ENCODE data around the gene ST3GAL3.

The ST3GAL3 gene

DNA sequence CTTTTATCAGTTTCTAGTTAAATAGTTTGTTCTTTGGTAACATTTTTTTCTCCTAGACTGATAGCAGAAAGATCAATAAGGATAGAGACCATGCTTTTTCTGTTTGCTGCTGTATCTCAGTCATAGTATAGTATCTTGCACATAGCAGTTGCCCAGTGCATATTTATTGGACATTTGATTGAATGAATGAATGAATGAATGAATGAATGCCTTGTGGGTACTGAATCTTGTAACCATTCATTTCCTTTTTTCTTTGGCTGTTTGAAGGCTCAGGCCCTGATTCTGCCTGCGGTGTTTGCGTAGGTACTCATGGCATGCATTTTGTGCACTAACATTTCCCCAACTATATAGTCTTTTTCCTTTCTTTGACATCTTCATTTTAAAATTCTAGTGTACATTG, 83.9 kb downstream of the ST3GAL3 start:
- no peak for DNase-seq

DNA sequence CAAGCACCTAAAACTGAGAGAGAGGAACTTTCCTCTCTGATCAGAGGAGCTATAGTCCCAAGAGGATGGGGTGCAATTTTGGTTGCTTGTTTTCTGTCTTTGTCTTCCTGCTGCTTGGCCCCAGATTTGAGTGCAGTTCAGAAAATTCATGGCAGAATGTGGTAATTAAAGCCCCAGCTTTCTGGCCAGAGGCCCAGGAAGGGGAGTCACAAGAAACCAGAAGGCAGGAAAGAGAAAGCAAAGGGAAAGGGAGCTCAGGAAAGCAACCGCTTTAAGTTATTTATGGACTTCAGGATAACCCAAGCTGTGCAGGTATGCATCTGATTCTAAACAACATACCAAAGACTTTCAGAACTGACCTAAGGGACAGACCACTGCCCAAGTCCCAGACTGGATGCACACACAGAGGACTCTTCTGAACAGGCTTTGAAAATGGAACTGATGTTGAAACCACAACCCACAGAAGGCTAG, 88.8 kb downstream of the ST3GAL3 start:
- DNase-seq = peak; percentile 9

DNA sequence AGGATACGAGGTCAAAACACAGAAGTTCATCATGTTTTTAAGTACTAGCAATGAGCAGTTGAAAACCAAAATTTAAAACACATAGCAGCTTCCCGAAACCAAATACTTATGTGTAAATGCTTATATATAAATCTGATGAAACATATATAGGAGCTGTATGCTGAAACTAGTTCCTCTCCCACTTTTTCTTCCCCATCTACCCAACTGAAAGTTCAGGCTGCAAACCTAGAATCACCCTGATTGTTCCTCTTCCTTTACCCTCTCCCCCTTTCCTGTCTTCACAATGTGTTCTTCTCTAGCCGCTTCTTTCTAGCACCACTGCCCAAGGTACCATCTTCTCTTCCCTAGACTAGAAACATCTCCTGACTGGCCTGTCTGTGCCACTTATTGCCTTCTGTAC, 90.6 kb downstream of the ST3GAL3 start:
- no peak for DNase-seq

DNA sequence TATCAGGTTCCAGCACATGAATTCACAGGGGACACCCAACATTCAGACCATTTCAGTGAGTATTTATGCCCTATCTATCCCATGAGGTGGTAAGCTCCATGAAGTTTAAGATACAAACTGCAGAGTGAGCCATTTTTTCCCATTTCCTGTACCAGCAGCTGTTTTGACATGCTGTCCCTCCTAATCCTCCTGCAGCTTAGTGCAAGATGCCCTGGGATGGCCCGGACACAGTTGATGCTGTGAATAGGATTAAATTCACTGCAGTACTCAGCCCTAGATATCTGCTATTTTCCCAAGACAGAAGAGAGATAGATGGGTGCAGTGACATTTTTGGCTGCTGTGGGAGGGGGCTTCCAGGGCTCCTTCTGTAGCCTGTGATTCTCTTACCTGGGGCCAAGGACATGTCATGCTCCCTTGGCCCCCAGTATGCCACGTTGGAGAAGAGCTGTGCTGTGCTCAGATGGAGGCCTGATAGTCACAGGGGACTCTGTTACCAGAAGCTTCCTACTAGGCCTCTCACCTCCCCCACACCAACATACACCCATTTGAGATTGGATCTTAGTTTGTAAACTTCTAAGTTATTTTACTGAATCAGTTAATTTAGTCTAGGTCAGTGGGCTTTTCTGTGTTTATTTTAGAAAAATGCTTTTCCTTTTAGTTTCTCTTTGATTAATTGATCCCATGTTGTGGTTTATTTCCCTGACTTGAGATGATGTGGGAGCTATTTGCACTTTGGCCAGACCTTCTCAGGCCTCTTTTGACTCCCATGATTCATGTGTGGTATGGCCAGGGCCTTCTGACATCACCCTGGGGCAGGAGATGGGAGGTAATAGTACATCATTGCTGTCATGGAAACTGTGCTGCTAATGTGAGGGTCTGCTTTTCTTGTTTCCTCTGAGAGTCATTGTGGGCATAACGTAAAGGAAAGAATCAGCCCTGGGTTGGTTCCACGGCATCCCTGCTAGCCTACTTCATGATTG, 92.6 kb downstream of the ST3GAL3 start:
- no peak for DNase-seq

DNA sequence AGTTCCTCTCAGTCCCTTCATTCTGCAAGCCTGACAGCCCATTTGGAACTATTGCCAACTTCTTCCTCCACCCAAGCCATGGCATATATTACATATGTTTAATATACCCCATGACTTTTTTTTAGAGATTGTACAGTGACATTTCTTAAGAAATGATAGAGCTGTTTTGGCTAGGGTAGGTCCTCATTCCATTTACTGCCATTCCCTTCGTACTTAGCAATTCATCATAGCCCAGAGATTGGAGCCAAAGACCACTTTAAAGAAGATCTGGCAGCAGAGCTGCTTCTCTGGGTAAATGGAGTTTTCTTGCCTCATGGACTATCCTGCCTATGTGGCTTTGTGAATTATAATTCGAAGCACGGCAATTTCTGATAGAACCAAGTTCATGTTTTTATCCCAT, 93.4 kb downstream of the ST3GAL3 start:
- no peak for DNase-seq

DNA sequence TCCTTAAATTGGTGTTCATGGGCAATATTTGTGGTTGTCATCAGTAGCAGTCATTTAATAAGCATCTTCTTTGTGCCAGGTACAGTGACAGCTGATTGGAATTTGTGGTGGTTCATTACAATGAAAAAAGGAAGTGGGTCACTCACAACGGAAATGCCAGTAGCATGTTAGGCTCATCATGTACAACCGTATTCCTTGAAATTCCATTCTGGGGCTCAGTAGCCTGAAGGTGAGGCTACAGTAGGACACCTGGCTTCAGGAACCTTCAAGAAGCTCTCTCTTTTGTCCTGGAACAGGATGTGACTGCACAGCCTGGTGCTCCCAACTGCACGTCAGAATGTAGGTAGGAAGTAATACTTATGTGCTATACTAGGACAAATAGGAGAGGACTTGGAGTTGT, 93.9 kb downstream of the ST3GAL3 start:
- no peak for DNase-seq

DNA sequence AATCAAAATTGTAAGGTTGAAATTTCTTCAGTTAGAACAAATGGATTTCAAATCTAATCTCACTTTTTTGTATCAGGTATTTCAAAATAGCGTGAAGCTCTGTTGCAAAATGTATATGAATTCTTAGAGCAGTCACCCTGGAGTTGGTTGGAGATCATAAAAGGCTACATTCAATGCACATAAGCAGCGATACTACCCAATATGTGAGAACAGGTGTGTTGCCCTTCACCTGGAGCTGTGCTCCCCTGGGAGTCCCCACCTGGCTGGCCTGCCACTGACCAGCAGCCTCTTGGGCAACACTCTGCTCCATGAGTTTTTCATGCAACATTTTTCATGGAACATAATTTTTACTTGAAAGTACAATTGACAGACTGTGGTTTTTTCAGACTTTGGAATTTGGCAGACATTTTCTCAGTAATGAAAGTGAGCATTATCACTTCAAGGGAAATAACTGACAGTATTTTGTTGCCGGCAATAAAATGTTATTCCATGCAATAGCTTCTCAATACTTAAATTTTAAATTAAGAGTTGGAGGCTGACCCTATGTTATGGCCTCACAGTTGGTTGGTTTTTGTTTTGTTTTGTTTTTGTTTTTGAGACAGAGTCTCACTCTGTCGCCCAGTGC, 95.1 kb downstream of the ST3GAL3 start:
- DNase-seq = peak; percentile 3

DNA sequence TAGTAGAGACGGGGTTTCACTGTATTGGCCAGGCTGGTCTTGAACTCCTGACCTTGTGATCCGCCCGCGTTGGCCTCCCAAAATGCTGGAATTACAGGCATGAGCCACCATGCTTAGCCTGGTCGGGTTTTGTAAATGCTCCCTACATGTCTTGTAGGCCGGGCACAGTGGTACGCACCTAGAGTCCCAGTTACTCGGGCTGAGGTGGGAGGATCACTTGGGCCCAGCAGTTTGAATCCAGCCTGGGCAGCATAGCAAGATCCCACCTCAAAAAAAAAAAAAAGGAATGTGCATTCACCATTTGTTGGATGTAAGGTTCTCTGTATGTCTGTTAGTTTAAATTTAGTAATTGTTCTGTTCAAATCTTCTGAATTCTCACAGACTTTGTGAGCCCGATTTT, 95.8 kb downstream of the ST3GAL3 start:
- DNase-seq = no peak

DNA sequence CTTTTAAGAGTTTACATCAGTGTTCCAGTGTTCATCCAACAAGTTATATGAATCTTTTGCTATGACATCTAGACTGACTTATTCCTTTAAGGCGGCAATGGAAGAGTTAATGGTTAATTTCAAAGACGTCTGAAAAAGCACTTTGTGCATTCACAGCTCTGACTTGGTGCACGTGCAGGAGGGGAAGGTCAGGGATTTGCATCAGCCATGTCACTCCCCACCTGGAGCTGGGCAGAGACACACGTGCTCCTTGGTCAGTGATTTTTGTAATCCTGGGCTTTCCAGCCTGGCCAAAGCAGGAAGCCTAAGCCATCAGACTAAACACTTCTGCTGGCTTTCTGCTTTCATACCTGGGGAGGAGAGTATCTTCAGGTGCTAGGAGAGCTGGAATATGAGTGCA, 96.3 kb downstream of the ST3GAL3 start:
- DNase-seq = no peak

DNA sequence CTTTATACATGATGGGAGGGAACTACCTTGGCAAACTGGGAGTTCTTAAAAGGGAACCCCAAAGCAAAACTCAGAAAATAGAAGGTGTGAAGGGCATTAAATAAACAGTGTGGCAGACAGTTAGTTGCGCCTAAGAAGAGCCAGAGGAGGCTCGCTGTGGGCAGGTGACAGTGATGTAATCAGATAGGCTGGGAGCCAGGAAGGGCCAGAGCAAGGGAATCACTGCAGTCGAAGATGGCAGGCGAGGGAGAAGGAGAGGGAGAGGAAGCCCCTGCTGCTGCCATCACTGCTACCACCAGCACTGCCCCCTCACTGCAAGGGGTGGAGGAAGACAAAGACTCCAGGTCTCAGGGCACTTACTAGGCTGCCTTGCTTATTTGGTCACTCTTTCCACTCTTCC, 97.2 kb downstream of the ST3GAL3 start:
- no peak for DNase-seq

DNA sequence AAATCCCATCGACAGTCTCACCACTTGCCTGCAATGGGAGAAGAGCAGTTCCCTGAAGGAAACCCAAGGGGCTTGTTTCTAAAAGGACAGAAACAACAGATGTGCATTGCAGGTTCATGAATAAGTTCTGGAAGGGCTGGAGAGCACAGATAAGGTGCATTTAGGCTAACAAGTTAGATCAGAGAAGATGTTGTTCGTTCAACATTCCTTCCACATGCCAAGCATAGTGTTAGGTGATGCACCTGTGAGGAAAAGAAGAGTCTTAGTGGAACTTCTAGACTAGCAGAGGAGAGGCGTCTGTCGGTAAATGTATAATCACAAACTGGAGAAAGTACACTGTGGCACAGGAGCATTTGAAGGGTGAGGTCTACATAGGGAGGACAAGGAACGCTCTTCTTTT, 98.0 kb downstream of the ST3GAL3 start:
- no peak for DNase-seq

DNA sequence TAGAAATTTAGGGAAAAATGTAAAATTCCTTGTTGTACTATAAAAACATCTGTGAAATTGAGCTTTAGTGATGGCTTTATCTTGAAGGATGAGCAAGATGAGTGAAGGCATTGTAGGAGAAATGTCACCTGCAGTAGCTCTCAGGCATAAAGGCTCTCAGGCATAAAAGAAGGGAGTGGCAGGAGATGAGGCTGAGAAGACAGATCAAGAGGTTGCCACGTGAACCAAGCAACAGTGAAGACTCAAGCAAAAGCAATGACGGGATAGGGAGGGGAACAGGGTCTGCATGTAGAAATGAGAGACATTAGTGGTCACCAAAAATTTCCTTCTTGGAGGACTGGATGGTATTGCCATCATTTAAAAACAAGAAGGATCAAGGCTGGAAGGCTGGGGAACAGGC, 98.8 kb downstream of the ST3GAL3 start:
- no peak for DNase-seq

DNA sequence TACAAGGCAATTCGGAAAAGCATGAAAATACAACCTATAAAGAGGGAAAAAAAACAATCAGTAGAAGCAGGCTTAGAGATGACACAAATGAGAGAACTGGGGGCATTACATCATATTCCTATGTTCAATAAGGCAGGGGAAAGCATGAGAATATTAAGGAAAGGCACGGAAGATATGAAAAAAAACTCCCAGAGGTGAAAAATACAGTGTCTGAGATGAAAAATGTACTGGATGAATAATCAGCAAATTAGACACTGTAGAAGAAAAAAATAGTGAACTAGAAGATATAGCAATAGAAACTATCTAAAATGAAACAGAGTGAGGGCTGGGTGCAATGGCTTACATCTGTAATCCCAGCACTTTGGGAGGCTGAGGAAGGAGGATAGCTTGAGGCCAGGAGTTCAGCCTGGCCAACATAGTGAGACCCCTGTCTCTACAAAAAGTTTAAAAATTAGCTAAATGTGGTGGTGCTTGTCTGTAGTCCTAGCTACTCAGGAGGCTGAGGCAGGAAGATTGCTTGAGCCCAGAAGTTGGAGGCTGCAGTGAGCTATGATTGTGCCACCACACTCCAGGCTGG, 101.8 kb downstream of the ST3GAL3 start:
- no peak for DNase-seq

DNA sequence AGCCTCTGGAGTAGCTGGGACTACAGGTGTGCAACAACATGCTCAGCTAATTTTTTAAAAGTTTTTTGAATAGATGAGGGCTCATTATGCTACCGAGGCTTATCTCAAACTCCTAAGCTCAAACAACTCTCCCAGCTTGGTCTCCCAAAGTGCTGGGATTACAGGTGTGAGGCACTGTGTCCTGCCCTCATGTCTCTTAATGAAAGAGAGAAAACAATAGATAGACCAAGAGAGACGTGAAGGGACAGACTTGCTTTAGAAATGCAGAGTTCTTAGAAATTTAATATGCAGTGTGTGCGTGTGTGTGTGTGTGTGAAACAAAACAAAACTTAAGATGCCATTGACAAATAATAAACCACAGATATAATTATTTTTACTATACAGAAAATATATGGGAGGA, 105.2 kb downstream of the ST3GAL3 start:
- no peak for DNase-seq

DNA sequence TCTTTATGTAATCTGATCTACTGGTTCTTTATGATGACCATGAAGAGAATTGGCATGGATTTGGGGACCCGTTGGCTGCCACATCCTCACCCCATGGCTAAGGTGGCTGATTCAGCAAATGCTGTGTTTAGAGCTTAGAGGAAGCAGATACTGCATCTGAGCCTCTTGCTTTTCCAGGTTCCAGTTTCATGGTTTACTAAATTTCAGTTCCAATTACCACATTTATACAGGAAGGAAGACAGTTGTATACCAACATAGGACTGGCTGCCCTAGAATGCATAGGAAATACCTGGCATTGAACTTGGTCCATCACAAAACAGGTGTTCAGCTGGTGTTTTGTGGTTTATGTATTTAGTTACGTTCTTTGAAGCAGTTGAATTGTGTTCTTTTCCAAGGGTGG, 107.1 kb downstream of the ST3GAL3 start:
- no peak for DNase-seq

DNA sequence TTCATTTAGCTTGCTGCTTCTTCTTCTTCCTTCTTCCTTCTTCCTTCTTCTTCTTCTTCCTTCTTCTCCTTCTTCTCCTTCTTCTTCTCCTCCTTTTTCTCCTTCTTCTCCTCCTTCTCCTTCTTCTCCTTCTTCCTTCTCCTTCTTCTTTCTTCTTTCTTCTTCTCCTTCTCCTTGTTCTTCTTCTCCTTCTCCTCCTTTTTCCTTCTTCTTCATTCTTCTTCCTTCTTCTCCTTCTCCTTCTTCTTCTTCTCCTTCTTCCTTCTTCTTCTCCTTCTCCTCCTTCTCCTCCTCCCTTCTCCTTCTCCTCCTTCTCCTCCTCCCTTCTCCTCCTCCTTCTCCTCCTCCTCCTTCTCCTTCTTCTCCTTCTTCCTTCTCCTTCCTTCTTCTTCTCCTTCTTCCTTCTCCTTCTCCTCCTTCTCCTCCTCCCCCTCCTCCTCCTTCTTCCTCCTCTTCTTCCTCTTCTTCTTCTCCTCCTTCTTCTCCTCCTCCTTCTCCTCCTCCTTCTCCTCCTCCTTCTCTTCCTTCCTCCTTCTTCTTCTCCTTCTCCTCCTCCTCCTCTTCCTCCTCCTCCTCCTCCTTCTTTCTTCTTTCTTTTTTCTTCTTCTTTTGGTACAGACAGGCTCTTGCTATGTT, 110.1 kb downstream of the ST3GAL3 start:
- no peak for DNase-seq

DNA sequence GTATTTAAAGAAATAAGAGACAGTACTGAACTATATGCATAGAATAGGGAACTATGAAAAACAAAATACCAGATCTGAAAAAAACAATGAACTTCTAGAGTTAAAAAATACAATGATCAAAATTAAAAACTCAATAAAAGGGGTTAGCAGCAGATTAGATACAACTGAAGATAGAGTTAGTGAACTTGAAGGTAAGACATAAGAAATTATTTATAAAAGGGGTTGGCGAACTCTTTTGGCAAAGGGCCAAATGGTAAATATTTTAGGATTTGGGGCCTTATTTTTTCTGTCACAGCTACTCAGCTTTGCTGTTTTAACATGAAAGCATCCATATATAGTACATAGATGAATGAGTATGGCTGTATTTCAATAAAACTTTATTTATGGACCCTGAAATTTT, 111.4 kb downstream of the ST3GAL3 start:
- DNase-seq = no peak

DNA sequence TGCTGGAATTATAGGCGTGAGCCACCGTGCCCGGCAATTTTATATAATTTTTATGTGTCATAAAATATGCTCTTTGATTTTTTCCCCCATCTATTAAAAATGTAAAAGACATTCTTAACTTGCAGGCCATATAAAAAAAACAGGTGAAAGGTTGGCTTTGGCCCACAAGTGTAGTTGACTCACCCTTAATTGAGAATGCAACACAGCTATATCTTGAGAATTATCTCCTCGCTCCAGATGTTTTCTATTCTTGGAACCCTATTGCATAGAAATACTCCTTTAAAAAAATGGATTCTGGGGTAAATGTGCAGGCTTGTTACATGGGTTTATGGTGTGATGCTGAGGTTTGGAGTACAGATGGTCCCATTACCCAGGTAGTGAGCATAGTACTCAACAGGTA, 112.0 kb downstream of the ST3GAL3 start:
- no peak for DNase-seq

DNA sequence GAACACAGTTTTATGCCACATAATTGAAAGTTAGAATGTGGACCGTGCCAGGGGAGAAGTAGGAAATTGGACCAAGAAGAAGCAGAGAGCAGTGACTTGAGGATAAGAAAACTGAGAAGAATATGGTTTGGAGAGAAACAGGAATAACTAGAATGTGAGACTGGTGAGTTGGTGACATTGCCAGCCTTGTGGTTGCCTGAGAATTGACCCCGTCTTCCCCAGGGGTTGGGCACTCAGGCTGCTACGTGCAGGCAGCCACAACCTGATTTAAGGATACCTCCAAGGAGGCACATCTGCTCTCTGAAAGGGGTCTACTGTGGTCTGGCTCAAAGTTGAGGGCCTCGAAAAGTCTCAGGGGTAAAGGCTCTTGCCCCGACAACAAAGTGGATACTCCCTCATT, 114.1 kb downstream of the ST3GAL3 start:
- DNase-seq = no peak

DNA sequence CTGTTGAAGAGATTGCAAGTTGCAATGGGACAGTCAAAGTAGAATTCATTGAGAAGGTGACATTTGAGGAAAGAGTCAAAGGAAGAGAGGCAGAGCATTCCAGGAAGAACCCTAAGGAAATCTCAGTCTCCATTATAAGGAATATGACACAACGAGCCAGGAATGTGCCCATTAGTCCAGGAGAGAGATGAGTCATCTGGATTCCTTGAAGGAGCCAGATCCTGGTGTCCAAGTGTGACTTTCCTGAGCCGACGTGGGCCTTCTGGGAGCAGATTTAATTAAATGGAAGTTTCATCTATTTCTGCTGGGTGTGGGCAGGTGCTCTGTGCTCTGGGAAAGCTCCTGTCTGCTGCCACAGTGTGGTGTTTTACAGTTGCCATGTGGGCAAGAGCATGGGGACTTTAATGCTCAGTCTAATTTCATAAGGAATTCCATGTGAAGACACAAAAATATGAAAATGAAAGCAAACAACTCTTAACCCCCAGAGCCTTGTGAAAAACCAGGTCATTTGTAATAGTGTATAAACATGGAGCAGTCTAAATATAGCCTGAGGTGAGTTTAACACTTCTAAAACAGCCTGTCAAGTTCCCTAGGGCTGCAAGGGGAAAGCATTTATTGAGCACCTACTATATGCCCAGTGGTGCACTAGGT, 114.8 kb downstream of the ST3GAL3 start:
- DNase-seq = no peak

DNA sequence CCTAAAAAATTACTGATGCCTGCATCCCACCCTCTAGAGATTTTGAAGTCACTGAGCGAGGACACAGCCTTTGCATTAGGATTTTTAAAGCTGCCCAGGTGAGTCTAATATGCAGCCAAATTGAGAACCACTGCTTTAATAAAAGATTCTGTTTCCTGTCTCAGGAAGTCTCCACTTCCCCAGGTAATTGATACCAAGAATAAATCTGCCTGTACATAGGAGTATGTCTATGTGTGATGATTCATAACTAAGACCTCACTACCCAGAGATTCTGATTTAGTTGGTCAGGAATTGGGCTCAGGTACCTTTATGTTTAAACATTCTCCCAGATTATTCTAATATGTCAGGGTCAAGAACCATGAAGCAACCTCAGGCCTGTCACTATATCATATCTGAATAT, 117.5 kb downstream of the ST3GAL3 start:
- no peak for DNase-seq

DNA sequence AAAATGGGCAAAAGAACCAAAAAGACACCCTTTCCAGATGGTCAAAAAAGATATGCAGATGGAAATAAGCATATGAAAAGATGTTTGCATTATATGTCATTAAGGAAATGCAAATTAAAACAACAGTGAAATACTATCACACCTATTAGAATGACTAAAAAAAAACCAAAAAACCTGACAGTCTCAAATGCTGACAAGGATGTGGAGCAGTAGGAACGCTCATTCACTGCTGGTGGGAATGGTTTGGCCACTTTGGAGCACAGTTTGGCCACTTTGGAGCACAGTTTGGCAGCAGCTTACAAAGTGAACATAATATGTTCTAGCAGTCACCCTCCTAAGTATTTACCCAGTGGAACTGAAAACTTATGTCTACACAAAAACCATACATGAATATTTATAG, 121.2 kb downstream of the ST3GAL3 start:
- DNase-seq = no peak

DNA sequence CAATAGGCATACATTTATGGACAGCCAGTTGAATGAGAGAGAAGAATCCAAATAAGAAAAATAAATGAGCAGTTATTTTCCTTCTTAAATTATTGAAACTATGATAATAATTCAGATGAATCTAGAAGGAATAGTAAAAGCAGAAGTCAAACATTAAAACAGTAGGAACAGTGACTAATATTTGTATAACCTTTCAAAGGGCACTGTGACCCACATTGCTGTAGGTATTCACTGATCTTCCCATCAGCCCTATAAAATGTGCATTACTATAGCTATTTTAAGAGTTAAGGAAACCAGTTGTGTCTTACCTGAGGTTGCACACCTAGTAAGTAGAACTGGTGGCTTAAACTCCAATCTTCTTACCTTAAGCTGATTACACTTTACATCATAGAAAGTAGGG, 123.5 kb downstream of the ST3GAL3 start:
- no peak for DNase-seq

Data from DMS79 (cell line).